Thoracic aorta (tissue), 2 donors: Measurements from ENCODE around the gene TAGLN2. TPM values are rescaled to one million over a fixed set of nuclear protein-coding genes. Genes with fewer than 3 reads are reported as not detected.

ENCODE experiments used
- ATAC-seq: fragments of 150-250 bp; one replicate; pipeline ENCODE4 v1.8.0; 2017; ENCODE audit warnings: low read depth; ENCODE audit not compliant: insufficient number of reproducible peaks, low FRiP score
- DNase-seq: peaks from one replicate; pipeline ENCODE4 v3.0.0-alpha.2; 2020; ENCODE audit warnings: low spot score
- H3K27ac ChIP-seq, 2 donors: fragments of 200-600 bp; sonication (generic); 1 replicate in 1 of 2; 2 replicates in 1 of 2; pipeline ENCODE4 v1.5.1; 2016; ENCODE audit warnings: mild to moderate bottlenecking in 2 of 2, moderate library complexity in 2 of 2
- H3K27me3 ChIP-seq: fragments of 200-600 bp; sonication (generic); replicated peaks from 2 replicates; pipeline ENCODE4 v1.6.0; 2016; ENCODE audit warnings: mild to moderate bottlenecking; ENCODE audit not compliant: insufficient read depth
- H3K36me3 ChIP-seq: fragments of 200-600 bp; sonication (generic); one replicate; pipeline ENCODE4 v1.5.1; 2016
- H3K4me1 ChIP-seq, 2 donors: fragments of 200-600 bp; sonication (generic); 1 replicate in 1 of 2; 2 replicates in 1 of 2; pipeline versions ENCODE4 v1.5.1 to v1.6.0; 2016; ENCODE audit warnings: low read depth in 2 of 2, mild to moderate bottlenecking in 1 of 2; ENCODE audit not compliant: control insufficient read depth in 1 of 2
- H3K4me3 ChIP-seq: fragments of 200-600 bp; sonication (generic); 2 replicates; pipeline ENCODE4 v1.5.1; 2016; ENCODE audit warnings: mild to moderate bottlenecking
- H3K9me3 ChIP-seq: fragments of 200-600 bp; sonication (generic); 2 replicates; pipeline ENCODE4 v1.5.1; 2016
- total RNA-seq, 2 donors: library from RNA; depleted of rRNA; stranded (reverse); fragments of >200 nt; gene quantifications; one replicate each; pipeline versions ENCODE4 v1.1.0 to v1.2.3, GENCODE V29; 2016
- TF ChIP-seq, protein P1 (sequence below): fragments of 200-600 bp; sonication (generic); IDR thresholded peaks from one replicate; pipeline ENCODE4 v1.5.1; 2019; ENCODE audit warnings: antibody characterized with exemption

Gene TAGLN2
- total RNA-seq, 2 donors from 2014 or later: 298 to 352 TPM

DNA sequence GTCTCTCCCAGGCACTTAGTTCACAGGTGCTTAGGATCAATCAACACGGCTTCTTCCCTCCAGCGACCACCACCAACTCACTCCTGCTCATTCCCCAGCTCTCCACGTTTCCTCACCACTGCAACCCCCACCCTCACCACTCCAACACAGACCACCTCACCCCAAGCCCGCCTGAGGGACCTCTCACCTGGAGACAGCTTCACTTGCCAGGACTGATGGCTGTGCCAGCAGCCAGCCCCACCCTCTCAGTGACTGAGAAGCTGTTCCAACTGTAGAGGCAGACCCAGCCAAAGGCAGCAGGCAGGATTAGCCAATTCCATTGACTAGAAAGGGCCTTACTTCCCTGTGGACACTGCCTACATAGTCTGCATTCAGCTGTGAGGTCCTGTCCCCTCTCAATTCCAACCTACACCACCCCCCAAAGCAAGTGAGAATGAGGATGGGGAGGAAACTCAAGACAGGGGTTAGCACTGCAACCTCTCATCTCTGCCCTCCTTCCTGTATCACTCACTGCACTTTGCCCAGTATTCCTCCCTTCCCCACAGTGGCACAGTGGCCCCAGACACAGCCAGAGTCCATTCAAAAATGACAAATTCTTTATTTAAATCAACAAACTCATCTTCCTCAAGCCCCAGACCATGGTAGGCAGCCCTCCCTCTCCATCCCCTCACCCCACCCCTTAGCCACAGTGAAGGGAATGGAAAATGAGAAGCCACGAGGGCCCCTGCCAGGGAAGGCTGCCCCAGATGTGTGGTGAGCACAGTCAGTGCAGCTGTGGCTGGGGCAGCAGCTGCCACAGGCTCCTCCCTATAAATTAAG is 7.6 kb downstream of the TAGLN2 start:
- H3K9me3 ChIP-seq: no peaks in the 10 kb centered on the region
- ATAC-seq (no peak), DNase-seq (no peak)
- H3K36me3 ChIP-seq: peaks cover 29% of the 10 kb centered on the region
- H3K4me3 ChIP-seq: no peak overlapping the region
- H3K4me1 ChIP-seq: peaks cover 21 to 75% of the 10 kb centered on the region in 2 donors
- TF ChIP-seq, protein P1, sequence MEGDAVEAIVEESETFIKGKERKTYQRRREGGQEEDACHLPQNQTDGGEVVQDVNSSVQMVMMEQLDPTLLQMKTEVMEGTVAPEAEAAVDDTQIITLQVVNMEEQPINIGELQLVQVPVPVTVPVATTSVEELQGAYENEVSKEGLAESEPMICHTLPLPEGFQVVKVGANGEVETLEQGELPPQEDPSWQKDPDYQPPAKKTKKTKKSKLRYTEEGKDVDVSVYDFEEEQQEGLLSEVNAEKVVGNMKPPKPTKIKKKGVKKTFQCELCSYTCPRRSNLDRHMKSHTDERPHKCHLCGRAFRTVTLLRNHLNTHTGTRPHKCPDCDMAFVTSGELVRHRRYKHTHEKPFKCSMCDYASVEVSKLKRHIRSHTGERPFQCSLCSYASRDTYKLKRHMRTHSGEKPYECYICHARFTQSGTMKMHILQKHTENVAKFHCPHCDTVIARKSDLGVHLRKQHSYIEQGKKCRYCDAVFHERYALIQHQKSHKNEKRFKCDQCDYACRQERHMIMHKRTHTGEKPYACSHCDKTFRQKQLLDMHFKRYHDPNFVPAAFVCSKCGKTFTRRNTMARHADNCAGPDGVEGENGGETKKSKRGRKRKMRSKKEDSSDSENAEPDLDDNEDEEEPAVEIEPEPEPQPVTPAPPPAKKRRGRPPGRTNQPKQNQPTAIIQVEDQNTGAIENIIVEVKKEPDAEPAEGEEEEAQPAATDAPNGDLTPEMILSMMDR: no peak
- H3K27ac ChIP-seq: peak overlapping the region; percentile 2 to 61
- no peaks in the 10 kb centered on the region for H3K27me3 ChIP-seq

DNA sequence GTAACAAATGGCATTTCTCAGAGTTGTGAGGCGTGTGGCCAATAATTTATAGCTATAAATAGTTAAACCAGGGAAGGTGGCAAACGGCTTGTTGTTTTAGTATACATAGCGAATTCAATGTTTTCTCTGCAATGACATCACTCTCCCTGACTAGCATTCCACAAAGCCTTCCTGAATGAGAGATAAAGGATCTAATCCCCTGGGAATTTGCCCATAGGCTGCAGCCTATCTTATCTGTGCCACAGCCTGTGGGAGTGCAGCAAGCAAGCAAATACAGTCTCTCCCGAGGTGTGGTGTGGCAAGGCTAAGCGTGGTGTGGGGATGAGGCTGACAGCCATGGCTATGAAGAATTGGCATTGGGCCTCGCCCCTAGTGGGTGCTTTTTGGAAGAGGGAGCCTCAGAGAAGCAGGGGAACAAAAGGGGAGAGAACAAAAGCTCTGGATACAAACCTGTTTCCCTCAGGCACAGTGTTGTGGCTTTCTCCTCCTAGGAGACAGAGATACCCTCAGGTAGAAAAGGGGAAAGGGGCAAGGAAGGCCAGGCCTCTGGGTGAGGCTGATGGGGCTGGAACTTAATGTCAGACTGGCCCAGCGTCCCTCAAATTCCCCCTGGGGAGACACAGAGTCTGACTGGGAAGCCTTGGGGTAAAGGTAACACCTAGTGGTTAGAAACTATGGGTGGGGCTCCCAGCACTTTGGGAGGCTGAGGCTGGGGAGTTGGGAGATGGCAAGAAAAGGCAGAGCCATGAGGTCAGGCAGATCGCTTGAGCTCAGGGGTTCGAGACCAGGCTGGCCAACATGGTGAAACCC is 8.9 kb downstream of the TAGLN2 start:
- DNase-seq (no peak), ATAC-seq (no peak)
- Histone ChIP-seq H3K36me3 (peaks cover 29% of the 10 kb centered on the region), H3K27me3 (no peaks in the 10 kb centered on the region), H3K9me3 (no peaks in the 10 kb centered on the region), H3K4me3 (no peak overlapping the region), H3K4me1 (peaks cover 9 to 66% of the 10 kb centered on the region in 2 donors), H3K27ac (peak overlapping the region; percentile 61 to 63)
- TF ChIP-seq, protein P1: no peak

DNA sequence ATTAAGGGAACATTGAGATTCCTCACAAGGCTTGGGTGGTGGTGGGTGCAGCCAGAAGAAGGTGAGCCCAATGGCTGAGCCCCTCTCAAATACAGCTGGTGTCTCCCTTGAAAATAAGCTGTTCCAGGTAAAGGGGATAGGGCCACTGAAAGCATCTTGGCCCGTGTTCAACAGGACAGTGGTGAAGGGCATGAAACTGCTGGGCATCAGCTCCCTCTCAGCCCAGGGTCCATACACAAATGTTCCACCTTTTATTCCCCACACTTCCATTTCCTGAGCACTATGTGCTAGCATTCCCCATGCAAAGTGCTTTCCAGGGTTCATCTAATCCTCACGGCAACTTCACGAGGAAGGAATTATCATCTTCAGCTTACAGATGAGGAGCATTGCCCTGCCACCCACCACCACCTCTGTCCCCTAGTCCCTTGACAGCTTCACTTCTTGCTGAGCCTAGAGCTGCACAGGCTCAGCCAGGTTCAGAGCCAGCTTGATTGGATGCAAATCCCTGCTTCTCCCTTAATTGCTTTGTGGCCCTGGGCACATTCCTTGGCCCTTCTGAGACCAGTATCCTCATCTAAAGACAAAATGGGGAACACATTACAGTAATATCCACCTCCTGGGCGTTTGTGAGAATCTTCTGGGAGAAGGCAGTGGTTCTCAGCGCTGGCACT is 9.6 kb downstream of the TAGLN2 start:
- peak overlapping the region; percentile 61 to 63 for H3K27ac ChIP-seq
- TF ChIP-seq, protein P1: no peak
- ATAC-seq (no peak), DNase-seq (no peak)
- no peaks in the 10 kb centered on the region for H3K27me3 ChIP-seq
- H3K4me3 ChIP-seq: no peak overlapping the region
- H3K4me1 ChIP-seq: peaks cover 11 to 66% of the 10 kb centered on the region in 2 donors
- H3K9me3 ChIP-seq: no peaks in the 10 kb centered on the region
- peaks cover 29% of the 10 kb centered on the region for H3K36me3 ChIP-seq

DNA sequence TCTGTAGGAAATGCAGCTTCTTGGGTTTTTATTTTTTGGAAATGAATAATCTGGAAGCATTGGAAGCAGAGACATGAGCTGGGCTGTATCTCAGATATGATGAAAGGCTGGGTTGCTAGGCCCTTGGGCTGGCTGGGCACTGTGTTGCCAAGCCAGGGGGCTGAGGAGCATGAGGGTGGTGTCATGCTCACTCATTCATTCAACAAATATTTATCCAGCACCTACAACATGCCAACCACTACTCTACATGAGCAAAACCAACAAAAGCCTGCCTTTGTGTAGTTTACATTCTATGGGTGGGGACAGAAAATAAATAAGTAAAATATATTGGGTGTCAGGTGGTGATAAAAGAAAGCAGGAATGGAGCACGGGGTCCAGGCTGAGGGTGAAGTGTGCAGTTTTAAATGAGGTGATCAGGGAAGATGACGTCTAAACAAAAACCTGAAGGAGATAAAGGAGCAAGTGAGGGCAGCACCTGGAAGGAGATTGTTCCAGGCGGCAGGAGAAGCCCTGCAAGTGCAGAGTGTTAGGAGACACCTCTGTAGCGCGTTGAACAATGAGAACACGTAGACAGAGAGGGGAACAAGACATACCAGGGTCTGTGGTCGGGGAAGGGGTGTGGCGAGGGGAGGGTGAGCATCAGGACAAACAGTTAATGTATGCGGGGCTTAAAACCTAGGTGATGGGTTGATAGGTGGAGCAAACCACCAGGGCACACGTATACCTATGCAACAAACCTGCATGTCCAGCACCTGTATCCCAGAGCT is 10.9 kb downstream of the TAGLN2 start:
- TF ChIP-seq, protein P1: no peak
- Histone ChIP-seq H3K9me3 (no peaks in the 10 kb centered on the region), H3K27ac (no peak overlapping the region), H3K4me1 (peaks cover 17 to 62% of the 10 kb centered on the region in 2 donors), H3K36me3 (peaks cover 20% of the 10 kb centered on the region), H3K27me3 (no peaks in the 10 kb centered on the region), H3K4me3 (no peak overlapping the region)
- DNase-seq (no peak), ATAC-seq (no peak)
